ENCODE results near the gene CCDC17.

Gene CCDC17

DNA sequence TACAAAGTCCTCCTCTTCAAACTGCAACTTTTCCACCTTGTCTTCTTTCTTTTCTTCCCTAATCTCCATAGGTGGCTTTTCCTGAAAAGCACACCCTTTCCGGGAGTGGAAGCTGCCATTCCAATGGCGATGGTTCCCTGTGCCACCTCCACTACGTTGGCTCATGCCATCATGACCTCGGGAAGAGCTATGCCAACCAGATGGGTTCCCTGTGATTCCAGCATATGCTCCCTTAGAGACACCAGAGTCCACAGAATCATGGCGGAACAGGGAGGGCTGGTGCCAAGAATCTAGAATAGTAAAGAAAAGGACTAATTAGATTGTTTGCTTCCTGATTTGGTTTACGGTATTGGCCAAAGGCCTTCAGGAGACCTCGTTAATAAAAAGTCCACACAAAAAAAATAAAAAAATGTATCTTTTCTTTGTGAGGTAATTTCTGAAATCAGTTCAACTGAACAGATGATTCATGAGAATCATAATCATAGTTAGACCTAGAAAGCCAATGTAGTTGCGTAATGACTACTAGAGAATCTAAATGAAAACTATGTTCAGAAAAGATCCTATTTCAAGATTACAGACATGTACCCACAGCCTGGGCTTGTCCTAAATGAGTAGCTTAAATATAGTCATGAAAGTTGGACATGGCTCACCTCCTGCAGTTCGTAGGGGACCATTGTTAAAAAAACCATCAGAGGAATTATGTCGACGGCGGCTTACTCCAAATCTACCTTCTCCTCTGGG is 30.9 kb upstream of the CCDC17 start:
- no peak for DNase-seq (ENCODE audit: low read depth, low spot score)
- peaks cover 23% of the 10 kb centered on the region for H3K36me3 ChIP-seq (ENCODE audit: control insufficient read depth, insufficient read depth, low read length)
- WGBS (ENCODE audit: insufficient coverage, insufficient read length), result no CpG with 5 or more reads among the region's 12 CpGs
- H3K4me3 ChIP-seq (ENCODE audit: low read length), result no peak overlapping the region
- no peaks in the 10 kb centered on the region for H3K9me3 ChIP-seq (ENCODE audit: control insufficient read depth, insufficient read depth, low read length)
- no peak overlapping the region for H3K27ac ChIP-seq (ENCODE audit: low read length)
- no peaks in the 10 kb centered on the region for H3K4me1 ChIP-seq (ENCODE audit: control insufficient read depth, insufficient read depth, low read length)
- H3K27me3 ChIP-seq (ENCODE audit: control insufficient read depth, insufficient read depth, low read length), result no peaks in the 10 kb centered on the region

DNA sequence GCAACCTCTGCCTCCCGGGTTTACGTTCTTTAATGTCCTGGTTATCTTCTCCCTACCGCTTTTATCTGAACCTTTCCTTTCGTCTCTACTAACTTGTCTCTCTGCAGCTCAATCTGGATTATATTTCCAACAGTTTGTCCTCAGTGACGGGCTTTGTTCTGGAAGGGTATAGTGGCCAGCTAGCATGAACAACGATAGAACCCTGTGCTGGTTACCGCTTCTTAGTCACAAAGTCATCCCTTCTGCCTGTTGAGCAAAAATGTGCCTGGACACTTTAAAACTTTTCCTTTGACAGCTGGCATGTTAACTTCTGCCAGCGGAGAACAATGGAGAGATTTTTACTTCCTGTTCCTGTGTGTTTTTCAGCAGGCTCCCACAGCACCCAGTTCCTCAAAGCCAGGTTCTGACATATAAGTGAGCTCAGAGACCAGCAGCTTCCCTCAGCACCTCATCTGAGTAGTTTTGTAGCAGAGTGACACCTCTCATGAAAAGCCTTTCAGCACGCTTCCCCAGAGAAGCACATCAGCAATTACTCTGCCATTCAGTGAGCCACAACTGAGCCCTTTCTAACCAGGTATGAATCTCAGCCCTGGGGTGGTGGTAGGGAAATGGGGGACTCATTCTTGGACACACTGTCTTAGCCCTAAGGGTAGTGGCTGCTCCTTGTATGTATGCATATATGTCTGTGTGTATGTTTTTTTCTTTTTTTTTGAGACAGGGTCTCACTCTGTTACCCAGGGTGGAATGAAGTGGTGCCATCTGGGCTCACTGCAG is 23.6 kb upstream of the CCDC17 start:
- Histone ChIP-seq H3K27ac (ENCODE audit: low read length) (no peak overlapping the region), H3K9me3 (ENCODE audit: control insufficient read depth, insufficient read depth, low read length) (no peaks in the 10 kb centered on the region), H3K36me3 (ENCODE audit: control insufficient read depth, insufficient read depth, low read length) (peaks cover 10% of the 10 kb centered on the region)

DNA sequence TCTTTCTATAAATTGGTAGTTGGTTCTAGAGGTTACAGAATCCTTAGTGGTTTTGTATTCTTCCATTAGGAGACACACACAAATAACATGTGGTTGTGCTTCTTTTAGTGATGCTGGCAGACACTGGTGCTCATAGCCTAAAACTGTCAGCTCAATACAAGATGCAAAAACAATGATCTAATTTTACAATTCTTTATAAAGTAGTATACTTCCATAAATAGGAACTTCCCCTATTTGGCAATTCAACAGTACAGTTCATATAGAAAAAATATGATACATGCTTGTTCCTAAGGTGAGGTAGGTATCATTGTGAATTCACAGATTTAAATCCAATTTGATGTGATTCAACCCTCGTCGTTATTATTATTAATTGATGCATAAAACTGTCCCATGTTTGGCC is 20.8 kb upstream of the CCDC17 start:
- Histone ChIP-seq H3K27ac (ENCODE audit: low read length) (no peak overlapping the region), H3K9me3 (ENCODE audit: control insufficient read depth, insufficient read depth, low read length) (no peaks in the 10 kb centered on the region), H3K27me3 (ENCODE audit: control insufficient read depth, insufficient read depth, low read length) (no peaks in the 10 kb centered on the region), H3K4me1 (ENCODE audit: control insufficient read depth, insufficient read depth, low read length) (no peaks in the 10 kb centered on the region), H3K4me3 (ENCODE audit: low read length) (no peak overlapping the region), H3K36me3 (ENCODE audit: control insufficient read depth, insufficient read depth, low read length) (peaks cover 8% of the 10 kb centered on the region; the same call in 1 of the 2 replicates)
- DNase-seq (ENCODE audit: low read depth, low spot score), result no peak
- WGBS (ENCODE audit: insufficient coverage, insufficient read length), result no CpG with 5 or more reads among the region's 2 CpGs

More for the DNA sequence above, 23.6 kb upstream of the CCDC17 start:
- H3K27me3 ChIP-seq (ENCODE audit: control insufficient read depth, insufficient read depth, low read length), result no peaks in the 10 kb centered on the region
- no CpG with 5 or more reads among the region's 9 CpGs for WGBS (ENCODE audit: insufficient coverage, insufficient read length)
- DNase-seq (ENCODE audit: low read depth, low spot score), result no peak
- no peak overlapping the region for H3K4me3 ChIP-seq (ENCODE audit: low read length)
- no peaks in the 10 kb centered on the region for H3K4me1 ChIP-seq (ENCODE audit: control insufficient read depth, insufficient read depth, low read length)

DNA sequence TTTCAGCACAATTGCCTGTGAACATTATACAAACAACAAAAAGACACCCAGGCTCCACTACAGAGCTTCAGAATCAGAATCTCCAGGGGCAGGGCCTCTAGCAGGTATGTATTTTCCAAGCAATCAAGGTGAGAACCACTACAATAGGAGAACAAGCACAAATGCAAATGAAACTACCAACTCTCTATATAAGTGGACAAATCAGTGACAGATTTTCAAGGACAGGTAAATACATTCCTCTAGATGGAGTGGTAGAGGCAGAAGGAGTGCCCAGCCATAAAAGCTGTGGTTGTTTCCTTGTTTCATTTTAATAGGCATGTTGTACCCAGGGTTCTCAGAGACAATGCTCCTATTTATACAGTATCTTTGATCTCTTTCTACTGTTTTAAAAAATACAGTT is 20.1 kb upstream of the CCDC17 start:
- DNase-seq (ENCODE audit: low read depth, low spot score), result no peak
- Histone ChIP-seq H3K4me3 (ENCODE audit: low read length) (no peak overlapping the region), H3K4me1 (ENCODE audit: control insufficient read depth, insufficient read depth, low read length) (no peaks in the 10 kb centered on the region), H3K36me3 (ENCODE audit: control insufficient read depth, insufficient read depth, low read length) (peaks cover 10% of the 10 kb centered on the region; the same call in 1 of the 2 replicates), H3K27me3 (ENCODE audit: control insufficient read depth, insufficient read depth, low read length) (no peaks in the 10 kb centered on the region), H3K9me3 (ENCODE audit: control insufficient read depth, insufficient read depth, low read length) (no peaks in the 10 kb centered on the region), H3K27ac (ENCODE audit: low read length) (no peak overlapping the region)

DNA sequence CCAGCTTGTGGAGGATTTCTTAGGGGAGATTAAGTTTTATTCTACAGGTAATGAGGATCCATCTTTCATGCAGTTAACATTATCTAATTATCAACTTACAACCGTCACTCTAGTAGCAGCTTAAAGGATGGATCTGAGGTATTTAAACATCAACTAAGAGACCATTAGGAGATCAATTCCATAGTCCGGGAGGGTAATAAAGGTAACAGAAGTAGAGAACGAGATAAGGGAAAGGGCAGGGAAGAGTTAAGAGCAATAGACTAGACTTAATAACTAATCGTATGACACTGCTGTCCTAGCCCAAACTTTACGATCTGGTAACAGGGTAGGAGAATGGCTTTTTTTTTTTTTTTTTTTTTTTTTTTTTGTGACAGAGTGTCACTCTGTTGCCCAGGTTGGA is 19.5 kb upstream of the CCDC17 start:
- Histone ChIP-seq H3K27ac (ENCODE audit: low read length) (no peak overlapping the region), H3K4me1 (ENCODE audit: control insufficient read depth, insufficient read depth, low read length) (no peaks in the 10 kb centered on the region), H3K9me3 (ENCODE audit: control insufficient read depth, insufficient read depth, low read length) (no peaks in the 10 kb centered on the region), H3K4me3 (ENCODE audit: low read length) (no peak overlapping the region), H3K36me3 (ENCODE audit: control insufficient read depth, insufficient read depth, low read length) (peaks cover 13% of the 10 kb centered on the region; the same call in 1 of the 2 replicates), H3K27me3 (ENCODE audit: control insufficient read depth, insufficient read depth, low read length) (no peaks in the 10 kb centered on the region)
- no CpG with 5 or more reads among the region's 5 CpGs for WGBS (ENCODE audit: insufficient coverage, insufficient read length)
- no peak for DNase-seq (ENCODE audit: low read depth, low spot score)

DNA sequence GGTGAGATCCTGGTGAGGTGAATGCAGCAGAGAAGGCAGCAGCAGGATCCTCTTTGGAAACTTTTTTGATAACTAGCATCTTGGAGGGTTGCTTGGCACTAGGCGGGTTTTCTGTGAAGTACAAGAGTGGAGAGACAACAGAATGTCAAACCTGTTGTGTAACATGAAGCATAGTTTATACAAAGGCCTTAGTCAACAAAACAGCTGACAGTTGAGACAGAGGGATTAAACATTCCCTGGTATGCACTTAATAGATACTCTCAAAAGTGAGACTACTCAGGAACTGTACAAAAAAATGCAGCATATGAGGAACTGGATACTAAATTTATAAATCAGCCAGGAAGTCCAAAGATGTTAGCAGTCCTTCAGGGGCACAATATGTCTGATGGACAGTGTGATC is 16.4 kb upstream of the CCDC17 start:
- Histone ChIP-seq H3K4me3 (ENCODE audit: low read length) (no peak overlapping the region), H3K27ac (ENCODE audit: low read length) (no peak overlapping the region), H3K4me1 (ENCODE audit: control insufficient read depth, insufficient read depth, low read length) (no peaks in the 10 kb centered on the region), H3K27me3 (ENCODE audit: control insufficient read depth, insufficient read depth, low read length) (no peaks in the 10 kb centered on the region), H3K36me3 (ENCODE audit: control insufficient read depth, insufficient read depth, low read length) (peaks cover 10% of the 10 kb centered on the region; the same call in 1 of the 2 replicates), H3K9me3 (ENCODE audit: control insufficient read depth, insufficient read depth, low read length) (no peaks in the 10 kb centered on the region)
- no peak for DNase-seq (ENCODE audit: low read depth, low spot score)
- WGBS (ENCODE audit: insufficient coverage, insufficient read length), result no CpG with 5 or more reads among the region's 1 CpG

DNA sequence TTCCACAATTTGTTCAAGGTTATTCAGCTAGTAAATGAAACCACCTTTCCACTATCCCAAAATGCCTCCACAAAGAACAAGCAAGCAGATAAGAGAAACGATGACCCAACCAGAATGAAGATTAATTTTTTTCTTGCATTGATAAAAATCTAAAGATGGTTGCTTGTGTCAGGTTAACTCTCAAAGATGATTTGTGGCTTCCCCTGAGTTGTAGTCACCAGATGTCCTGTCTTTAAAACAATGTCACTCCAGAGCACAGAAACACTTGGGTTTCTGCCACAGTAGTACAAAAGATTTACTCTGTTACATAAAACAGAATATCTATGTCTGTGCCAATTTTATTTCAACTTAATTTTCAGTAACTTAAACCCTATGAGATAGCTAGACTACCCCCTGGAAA is 11.4 kb upstream of the CCDC17 start:
- Histone ChIP-seq H3K36me3 (ENCODE audit: control insufficient read depth, insufficient read depth, low read length) (peaks cover 36% of the 10 kb centered on the region), H3K9me3 (ENCODE audit: control insufficient read depth, insufficient read depth, low read length) (no peaks in the 10 kb centered on the region), H3K4me3 (ENCODE audit: low read length) (no peak overlapping the region), H3K27ac (ENCODE audit: low read length) (no peak overlapping the region), H3K27me3 (ENCODE audit: control insufficient read depth, insufficient read depth, low read length) (no peaks in the 10 kb centered on the region), H3K4me1 (ENCODE audit: control insufficient read depth, insufficient read depth, low read length) (no peaks in the 10 kb centered on the region)
- no CpG with 5 or more reads among the region's 1 CpG for WGBS (ENCODE audit: insufficient coverage, insufficient read length)
- DNase-seq (ENCODE audit: low read depth, low spot score), result no peak

DNA sequence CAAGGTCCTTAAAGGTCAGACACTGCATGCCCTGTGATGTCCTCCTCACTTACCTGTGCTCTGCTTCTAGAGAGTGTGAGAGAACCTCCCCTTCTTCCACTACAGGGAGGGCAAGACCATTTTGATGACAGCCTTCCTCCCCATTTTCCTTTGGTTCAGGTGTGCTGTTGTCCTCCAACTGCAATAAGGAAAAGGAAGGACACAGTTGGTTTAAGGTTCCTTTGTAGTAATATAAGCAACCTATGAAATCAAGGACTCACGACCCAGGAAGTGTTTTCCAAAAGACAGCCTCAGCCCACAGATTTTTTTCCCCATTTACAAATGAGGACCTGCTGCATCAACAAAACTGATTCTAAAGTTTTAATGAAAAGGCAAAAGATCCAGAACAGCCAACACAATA is 6.6 kb upstream of the CCDC17 start:
- no peak overlapping the region for H3K27ac ChIP-seq (ENCODE audit: low read length)
- no peak overlapping the region for H3K4me3 ChIP-seq (ENCODE audit: low read length)
- peaks cover 44% of the 10 kb centered on the region for H3K36me3 ChIP-seq (ENCODE audit: control insufficient read depth, insufficient read depth, low read length)
- no CpG with 5 or more reads among the region's 1 CpG for WGBS (ENCODE audit: insufficient coverage, insufficient read length)
- no peaks in the 10 kb centered on the region for H3K27me3 ChIP-seq (ENCODE audit: control insufficient read depth, insufficient read depth, low read length)
- no peak for DNase-seq (ENCODE audit: low read depth, low spot score)
- no peaks in the 10 kb centered on the region for H3K4me1 ChIP-seq (ENCODE audit: control insufficient read depth, insufficient read depth, low read length)
- no peaks in the 10 kb centered on the region for H3K9me3 ChIP-seq (ENCODE audit: control insufficient read depth, insufficient read depth, low read length)

DNA sequence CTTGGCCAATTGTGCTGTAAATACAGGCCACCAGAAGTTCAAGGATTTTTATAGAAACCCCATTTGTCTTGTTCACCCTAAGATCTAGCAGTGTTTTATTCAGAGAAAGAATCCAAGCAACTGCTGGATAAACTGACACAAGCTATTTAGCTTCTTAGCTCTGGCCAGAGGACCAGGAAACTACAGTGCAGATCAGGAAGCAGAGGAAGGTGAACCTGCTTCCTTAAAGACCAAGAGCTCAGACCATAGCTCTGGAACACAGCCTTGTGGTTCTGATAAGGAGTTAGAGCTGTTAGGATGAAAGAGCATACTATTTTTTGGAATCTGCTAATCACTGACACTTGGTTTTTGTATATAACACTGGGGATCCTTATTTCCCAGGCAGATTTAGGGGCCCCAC is 5.2 kb upstream of the CCDC17 start:
- Histone ChIP-seq H3K36me3 (ENCODE audit: control insufficient read depth, insufficient read depth, low read length) (peaks cover 41% of the 10 kb centered on the region), H3K4me3 (ENCODE audit: low read length) (no peak overlapping the region), H3K9me3 (ENCODE audit: control insufficient read depth, insufficient read depth, low read length) (no peaks in the 10 kb centered on the region), H3K27ac (ENCODE audit: low read length) (no peak overlapping the region), H3K27me3 (ENCODE audit: control insufficient read depth, insufficient read depth, low read length) (no peaks in the 10 kb centered on the region), H3K4me1 (ENCODE audit: control insufficient read depth, insufficient read depth, low read length) (no peaks in the 10 kb centered on the region)
- no peak for DNase-seq (ENCODE audit: low read depth, low spot score)

DNA sequence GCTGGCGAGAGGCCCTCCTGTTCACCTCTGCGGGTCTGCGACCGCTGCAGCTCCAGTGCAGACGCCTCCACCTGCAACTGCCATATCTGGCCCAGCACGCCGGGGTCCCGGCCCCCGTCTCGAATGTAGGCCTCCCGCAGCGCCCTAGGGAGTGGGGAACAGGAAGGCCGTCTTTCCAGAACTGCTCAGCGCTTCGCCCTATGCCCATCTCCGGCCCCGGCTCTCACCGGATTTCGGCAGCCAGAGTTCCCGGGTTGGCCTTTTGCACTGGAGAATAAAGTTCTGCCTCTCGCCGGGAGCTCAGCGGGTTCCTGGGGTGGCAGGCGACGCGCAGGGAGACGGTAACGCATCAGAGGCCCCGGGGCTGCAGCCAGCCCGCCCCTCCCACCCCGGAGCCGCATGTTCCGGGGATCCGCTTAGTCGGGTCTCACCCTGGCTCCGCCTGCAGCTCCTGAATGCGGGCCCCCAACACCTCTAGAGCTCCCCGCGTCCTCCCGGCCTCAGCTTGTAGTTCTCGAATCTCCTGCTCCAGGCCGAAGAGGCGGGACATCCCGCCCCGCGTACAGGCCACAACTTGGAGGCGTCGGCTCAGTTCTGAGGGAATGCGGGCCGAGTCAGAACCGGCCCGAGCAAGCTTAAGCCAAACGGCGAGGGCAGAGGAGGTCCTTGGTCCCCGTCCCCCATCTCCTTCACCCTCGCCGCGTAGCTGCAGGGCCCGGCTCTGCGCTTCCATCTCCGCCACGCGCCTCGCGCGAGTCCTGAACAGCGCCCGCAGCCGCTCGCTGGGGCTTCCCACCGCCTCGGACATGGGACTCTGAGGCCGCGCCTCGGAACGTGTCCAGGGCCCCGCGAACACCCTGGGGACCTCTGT is 1.1 kb downstream of the CCDC17 start:
- H3K36me3 ChIP-seq (ENCODE audit: control insufficient read depth, insufficient read depth, low read length), result peaks cover 6% of the 10 kb centered on the region; the same call in 1 of the 2 replicates
- no peaks in the 10 kb centered on the region for H3K9me3 ChIP-seq (ENCODE audit: control insufficient read depth, insufficient read depth, low read length)
- H3K4me3 ChIP-seq (ENCODE audit: low read length), result no peak overlapping the region
- DNase-seq (ENCODE audit: low read depth, low spot score), result no peak
- WGBS (ENCODE audit: insufficient coverage, insufficient read length), result no CpG with 5 or more reads among the region's 78 CpGs
- no peak overlapping the region for H3K27ac ChIP-seq (ENCODE audit: low read length)
- no peaks in the 10 kb centered on the region for H3K27me3 ChIP-seq (ENCODE audit: control insufficient read depth, insufficient read depth, low read length)
- no peaks in the 10 kb centered on the region for H3K4me1 ChIP-seq (ENCODE audit: control insufficient read depth, insufficient read depth, low read length)

Data from iPS DF 6.9 (cell line).